GM20000 (cell line): Measurements from ENCODE around the gene ERMN.
"Not testable (repeated sequence)": the region's sequence is repeated elsewhere in the genome, so short reads cannot be mapped to it uniquely, and the experiment has no call there.

Source experiments
- DNase-seq: peaks from one replicate; pipeline ENCODE4 v3.0.0; 2012; ENCODE audit warnings: low spot score
- TF ChIP-seq, protein P1 (sequence below): IDR thresholded peaks from 2 replicates; pipeline ENCODE4 v1.5.1; 2012; ENCODE audit warnings: mild to moderate bottlenecking, control low read depth; ENCODE audit errors: extremely low read depth, missing control alignments

ERMN gene

DNA sequence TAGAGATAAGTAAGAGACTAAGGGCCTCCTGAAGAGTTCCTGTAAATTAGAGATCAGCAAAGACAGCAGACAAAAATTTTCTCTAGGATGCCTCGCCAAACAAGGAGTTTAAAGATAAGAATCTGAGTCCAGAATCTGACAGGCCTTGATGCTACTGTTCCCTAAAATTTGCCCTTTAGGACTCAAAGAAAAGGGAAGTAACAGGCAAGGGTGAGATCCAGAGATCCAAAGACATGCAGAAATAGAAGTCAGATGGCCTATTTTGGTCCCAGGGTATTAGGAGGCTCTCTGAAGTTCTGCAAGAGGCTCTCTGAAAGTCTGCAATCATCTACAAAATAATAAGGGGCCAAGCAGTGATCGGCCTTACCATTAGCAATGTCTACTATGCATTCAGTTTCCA, 35.1 kb downstream of the ERMN start:
- TF ChIP-seq, protein P1, sequence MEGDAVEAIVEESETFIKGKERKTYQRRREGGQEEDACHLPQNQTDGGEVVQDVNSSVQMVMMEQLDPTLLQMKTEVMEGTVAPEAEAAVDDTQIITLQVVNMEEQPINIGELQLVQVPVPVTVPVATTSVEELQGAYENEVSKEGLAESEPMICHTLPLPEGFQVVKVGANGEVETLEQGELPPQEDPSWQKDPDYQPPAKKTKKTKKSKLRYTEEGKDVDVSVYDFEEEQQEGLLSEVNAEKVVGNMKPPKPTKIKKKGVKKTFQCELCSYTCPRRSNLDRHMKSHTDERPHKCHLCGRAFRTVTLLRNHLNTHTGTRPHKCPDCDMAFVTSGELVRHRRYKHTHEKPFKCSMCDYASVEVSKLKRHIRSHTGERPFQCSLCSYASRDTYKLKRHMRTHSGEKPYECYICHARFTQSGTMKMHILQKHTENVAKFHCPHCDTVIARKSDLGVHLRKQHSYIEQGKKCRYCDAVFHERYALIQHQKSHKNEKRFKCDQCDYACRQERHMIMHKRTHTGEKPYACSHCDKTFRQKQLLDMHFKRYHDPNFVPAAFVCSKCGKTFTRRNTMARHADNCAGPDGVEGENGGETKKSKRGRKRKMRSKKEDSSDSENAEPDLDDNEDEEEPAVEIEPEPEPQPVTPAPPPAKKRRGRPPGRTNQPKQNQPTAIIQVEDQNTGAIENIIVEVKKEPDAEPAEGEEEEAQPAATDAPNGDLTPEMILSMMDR = no peak
- no peak for DNase-seq

DNA sequence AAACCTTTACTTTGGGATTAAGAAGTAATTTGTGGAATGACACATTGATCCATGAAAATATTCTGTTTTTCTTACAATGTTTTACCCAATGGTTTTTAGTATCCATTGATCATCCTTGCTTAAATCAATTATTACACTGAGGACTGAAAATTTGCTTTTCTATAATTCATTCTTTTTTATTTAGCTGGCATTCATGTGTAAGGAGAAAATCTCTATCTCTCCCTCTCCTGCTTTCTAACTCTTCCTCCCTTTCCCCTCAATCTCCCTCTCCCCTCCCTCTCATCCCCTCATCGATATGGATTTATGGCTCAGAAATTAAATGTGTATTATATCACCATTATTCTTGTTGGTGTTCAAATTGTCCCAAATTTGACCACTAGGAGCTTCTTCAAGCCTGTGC, 38.5 kb downstream of the ERMN start:
- no peak for DNase-seq
- TF ChIP-seq, protein P1 = no peak

GRCh38 chr2:157283468-157283867, 42.2 kb downstream of the ERMN start:
- TF ChIP-seq, protein P1 = no peak
- DNase-seq = no peak

DNA sequence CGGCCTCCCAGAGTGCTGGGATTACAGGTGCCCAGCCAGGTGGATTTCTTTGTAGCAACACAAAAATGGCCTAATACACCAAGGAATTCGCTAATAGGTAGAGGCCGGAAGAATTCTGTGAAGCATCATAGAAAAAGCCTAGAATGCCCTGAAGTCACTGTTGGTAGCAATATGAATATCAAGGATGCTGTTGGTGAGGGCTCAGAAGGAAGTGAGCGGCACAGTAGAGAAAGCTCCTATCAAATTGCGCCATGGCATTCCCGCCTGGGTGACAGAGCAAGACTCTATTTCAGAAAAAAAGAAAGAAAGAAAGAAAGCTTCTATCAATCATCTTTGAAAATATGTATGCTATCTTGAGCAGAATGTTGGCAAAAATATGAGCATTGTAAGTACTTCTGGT, 44.3 kb downstream of the ERMN start:
- no peak for DNase-seq
- TF ChIP-seq, protein P1 = no peak

GRCh38 chr2:157279311-157279710, 46.3 kb downstream of the ERMN start:
- not testable (repeated sequence) for DNase-seq

DNA sequence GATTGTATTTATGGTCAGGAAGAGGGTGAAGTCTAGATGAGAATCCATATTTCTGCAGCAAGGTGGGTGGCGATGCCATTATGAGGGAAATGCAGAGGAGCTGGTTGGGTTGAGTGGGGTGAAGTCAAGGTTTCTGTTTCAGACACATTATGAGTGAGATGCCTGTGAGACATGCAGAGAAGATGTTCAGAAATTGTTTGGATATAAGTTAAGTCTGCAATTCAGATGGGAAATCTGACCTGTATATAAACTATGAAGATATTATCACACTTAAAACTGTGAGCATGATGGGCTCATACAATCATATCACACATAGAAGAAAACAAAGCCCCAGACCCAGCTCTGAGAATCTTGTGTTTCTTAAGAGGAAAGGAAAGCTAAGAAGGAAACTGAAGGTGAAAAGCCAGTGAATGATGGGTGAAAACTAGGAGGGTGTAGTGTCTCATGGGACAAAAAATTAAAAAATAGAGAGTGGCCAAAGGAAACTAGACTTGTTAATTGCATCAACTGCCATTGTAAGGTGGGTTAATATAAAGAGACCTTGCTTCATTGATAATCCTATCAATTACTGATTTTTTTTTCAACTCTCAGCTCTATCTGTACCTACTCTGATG, 53.9 kb downstream of the ERMN start:
- DNase-seq = no peak
- TF ChIP-seq, protein P1 = no peak

GRCh38 chr2:157269922-157270321, 55.7 kb downstream of the ERMN start:
- TF ChIP-seq, protein P1 = no peak
- DNase-seq = no peak

DNA sequence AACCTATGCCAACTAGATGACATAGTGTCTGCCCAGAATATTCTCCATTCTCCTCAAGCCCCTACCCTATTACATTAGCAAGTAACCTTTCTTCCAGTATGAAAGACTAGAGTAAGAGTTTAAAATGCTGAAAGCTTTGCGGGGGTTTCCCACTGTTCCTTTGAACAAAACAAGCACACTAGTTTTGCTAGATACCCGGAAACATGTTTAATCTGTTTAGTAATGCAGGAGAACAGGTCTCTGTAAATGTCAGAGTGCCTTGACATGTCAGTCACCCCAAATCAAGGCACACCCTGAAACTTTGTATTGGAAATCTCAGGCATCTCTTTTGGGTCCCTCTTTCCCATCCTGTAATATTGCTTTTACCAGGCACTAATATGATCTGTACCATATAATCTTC, 56.6 kb downstream of the ERMN start:
- TF ChIP-seq, protein P1 = no peak
- no peak for DNase-seq
